A673 (cell line): ENCODE data around the gene KCNIP2. TPM values are rescaled to one million over a fixed set of nuclear protein-coding genes. Genes with fewer than 3 reads are reported as not detected.

ENCODE experiments used
- BruUV-seq: library from RNA; stranded (reverse); fragments of 400-500 nt; replicated peaks from 2 replicates; lab custom pipeline; 2021; lab: Mats Ljungman, UMichigan
- CTCF ChIA-PET: fragments of 300-600 bp; sonication (Branson Sonifier 250); formaldehyde crosslinking; loops from one replicate; lab custom pipeline; 2022; ENCODE audit warnings: antibody characterized with exemption; lab: Charles Lee
- POLR2A ChIA-PET: fragments of 300-600 bp; sonication (Branson Sonifier 250); formaldehyde crosslinking; loops from one replicate; lab custom pipeline; 2022; ENCODE audit warnings: antibody characterized with exemption; ENCODE audit not compliant: low non-redundant PET; lab: Charles Lee
- DNase-seq: peaks from one replicate; pipeline ENCODE4 v3.0.0-alpha.2; 2015; ENCODE audit warnings: low spot score
- H3K27ac ChIP-seq: fragments of 200-600 bp; sonication (generic); 2 replicates; pipeline ENCODE4 v1.5.1; 2016; ENCODE audit warnings: mixed run types, low read depth, mild to moderate bottlenecking, mixed read lengths, antibody characterized with exemption, low read length; ENCODE audit not compliant: poor library complexity, severe bottlenecking
- H3K27me3 ChIP-seq: fragments of 200-600 bp; sonication (generic); replicated peaks from 2 replicates; pipeline ENCODE4 v1.6.1; 2017; ENCODE audit warnings: mixed run types, low read depth, mild to moderate bottlenecking, mixed read lengths, antibody characterized with exemption, low read length; ENCODE audit not compliant: insufficient read depth, poor library complexity
- H3K36me3 ChIP-seq: fragments of 200-600 bp; sonication (generic); 2 replicates; pipeline ENCODE4 v1.6.1; 2016; ENCODE audit warnings: mixed run types, mild to moderate bottlenecking, mixed read lengths, antibody characterized with exemption, low read length; ENCODE audit not compliant: insufficient read depth, poor library complexity, severe bottlenecking
- H3K4me1 ChIP-seq: fragments of 200-600 bp; sonication (generic); 2 replicates; pipeline ENCODE4 v1.6.1; 2017; ENCODE audit warnings: mixed run types, mild to moderate bottlenecking, mixed read lengths, antibody characterized with exemption, low read length; ENCODE audit not compliant: insufficient read depth, poor library complexity, severe bottlenecking
- H3K4me3 ChIP-seq: fragments of 200-600 bp; sonication (generic); 2 replicates; pipeline ENCODE4 v1.5.1; 2016; ENCODE audit warnings: low read depth, mixed run types, mild to moderate bottlenecking, mixed read lengths, low read length; ENCODE audit not compliant: poor library complexity, severe bottlenecking
- H3K9me3 ChIP-seq: fragments of 200-600 bp; sonication (generic); 2 replicates; pipeline ENCODE4 v1.6.1; 2016; ENCODE audit warnings: mixed run types, low read depth, mild to moderate bottlenecking, mixed read lengths, antibody characterized with exemption, low read length; ENCODE audit not compliant: poor library complexity, severe bottlenecking
- EZH2 ChIP-seq: fragments of 200-600 bp; sonication (generic); IDR thresholded peaks from 2 replicates; pipeline ENCODE4 v1.6.1; 2017; ENCODE audit warnings: borderline replicate concordance, low read depth, mild to moderate bottlenecking, mixed read lengths, antibody characterized with exemption, low read length; ENCODE audit not compliant: poor library complexity, severe bottlenecking
- intact Hi-C: fragments of 100-400 bp; cut with micrococcal nuclease; formaldehyde crosslinking; loops from one replicate; pipeline ENCODE4 v1.10.0; 2022; ENCODE audit not compliant: unreplicated experiment
- total RNA-seq: library from RNA; stranded (reverse); gene quantifications from 2 replicates; pipeline ENCODE4 v1.2.3, GENCODE V29; 2021
- TF ChIP-seq, protein P1 (sequence below): fragments of 300-800, 200-600 bp; sonication (generic); conservative IDR thresholded peaks from 2 replicates; pipeline ENCODE4 v1.5.1; 2017; ENCODE audit warnings: low read depth, mild to moderate bottlenecking, antibody characterized with exemption, low read length, moderate library complexity, mixed read lengths

The KCNIP2 gene
- total RNA-seq, 1 experiment from 2014 or later = 0.86 TPM

DNA sequence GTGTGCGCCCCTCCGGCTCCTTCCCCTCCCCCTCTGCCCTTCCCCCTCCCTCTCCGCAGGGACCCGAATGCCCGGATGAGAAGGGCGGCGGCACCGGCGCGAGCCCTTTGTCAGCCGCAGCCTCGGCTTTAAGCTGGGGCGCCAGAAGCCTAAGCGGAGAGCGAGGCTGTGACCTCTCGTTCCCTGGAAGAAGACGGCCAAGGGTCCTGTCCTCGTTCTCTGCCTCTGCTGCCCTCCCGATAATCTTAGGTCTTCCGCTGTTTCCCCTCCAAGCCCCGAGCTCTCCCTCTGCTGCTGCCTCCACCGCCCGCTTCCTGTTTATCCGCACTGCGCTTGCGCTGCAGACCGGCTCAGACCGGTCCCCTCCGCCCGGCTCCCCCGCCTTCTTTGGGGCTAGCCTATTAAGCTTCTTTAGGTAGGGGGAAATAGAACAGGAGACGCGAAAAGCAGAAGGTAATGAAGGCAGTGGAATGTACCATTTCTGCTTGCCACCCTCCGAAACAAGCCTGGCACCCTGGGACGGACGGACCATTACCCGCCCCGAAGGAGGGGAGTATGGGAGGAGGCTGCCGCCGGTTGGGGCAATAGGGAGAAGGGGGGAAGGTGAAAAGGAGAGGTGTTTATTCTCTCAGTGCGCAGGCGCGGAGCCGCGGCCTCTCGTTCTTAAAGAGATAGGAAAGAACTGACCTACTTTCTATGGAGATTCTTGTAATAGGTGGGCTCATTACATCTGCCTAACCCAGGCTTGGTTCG, 25.3 kb downstream of the KCNIP2 start, which contains the start of gene OGA:
Gene OGA (minus strand): TSS at position 326 of the 753 bp plus-strand sequence. CDS start 422 bp downstream, outside the sequence.
- peaks cover 3% of the 10 kb centered on the region for H3K36me3 ChIP-seq
- H3K9me3 ChIP-seq = no peaks in the 10 kb centered on the region
- peaks cover 10% of the 10 kb centered on the region for H3K4me1 ChIP-seq
- no peaks in the 10 kb centered on the region for H3K27me3 ChIP-seq
- TF ChIP-seq, protein P1, sequence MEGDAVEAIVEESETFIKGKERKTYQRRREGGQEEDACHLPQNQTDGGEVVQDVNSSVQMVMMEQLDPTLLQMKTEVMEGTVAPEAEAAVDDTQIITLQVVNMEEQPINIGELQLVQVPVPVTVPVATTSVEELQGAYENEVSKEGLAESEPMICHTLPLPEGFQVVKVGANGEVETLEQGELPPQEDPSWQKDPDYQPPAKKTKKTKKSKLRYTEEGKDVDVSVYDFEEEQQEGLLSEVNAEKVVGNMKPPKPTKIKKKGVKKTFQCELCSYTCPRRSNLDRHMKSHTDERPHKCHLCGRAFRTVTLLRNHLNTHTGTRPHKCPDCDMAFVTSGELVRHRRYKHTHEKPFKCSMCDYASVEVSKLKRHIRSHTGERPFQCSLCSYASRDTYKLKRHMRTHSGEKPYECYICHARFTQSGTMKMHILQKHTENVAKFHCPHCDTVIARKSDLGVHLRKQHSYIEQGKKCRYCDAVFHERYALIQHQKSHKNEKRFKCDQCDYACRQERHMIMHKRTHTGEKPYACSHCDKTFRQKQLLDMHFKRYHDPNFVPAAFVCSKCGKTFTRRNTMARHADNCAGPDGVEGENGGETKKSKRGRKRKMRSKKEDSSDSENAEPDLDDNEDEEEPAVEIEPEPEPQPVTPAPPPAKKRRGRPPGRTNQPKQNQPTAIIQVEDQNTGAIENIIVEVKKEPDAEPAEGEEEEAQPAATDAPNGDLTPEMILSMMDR = no peak
- TF ChIP-seq EZH2 = no peak
- intact Hi-C loops = loop anchor here (5.0 kb wide), 1 partner anchor 36 kb away; the partner anchor contains the start of gene NPM3
- peak within 1 kb of the TSS; percentile 98 for H3K4me3 ChIP-seq
- peak within 1 kb of the TSS; percentile 88 for H3K27ac ChIP-seq
- ChIA-PET CTCF (interaction anchor here (0.5 to 1.8 kb wide), 2 partner anchors 23 to 601 kb away, joined by 3 to 17 read pairs; no protein-coding TSS in a partner anchor), POLR2A (interaction anchor here (0.5 to 0.6 kb wide), 2 partner anchors 308 to 544 kb away, joined by 3 read pairs; no protein-coding TSS in a partner anchor)
- no TSS peak for BruUV-seq
- DNase-seq = peak; percentile 100

DNA sequence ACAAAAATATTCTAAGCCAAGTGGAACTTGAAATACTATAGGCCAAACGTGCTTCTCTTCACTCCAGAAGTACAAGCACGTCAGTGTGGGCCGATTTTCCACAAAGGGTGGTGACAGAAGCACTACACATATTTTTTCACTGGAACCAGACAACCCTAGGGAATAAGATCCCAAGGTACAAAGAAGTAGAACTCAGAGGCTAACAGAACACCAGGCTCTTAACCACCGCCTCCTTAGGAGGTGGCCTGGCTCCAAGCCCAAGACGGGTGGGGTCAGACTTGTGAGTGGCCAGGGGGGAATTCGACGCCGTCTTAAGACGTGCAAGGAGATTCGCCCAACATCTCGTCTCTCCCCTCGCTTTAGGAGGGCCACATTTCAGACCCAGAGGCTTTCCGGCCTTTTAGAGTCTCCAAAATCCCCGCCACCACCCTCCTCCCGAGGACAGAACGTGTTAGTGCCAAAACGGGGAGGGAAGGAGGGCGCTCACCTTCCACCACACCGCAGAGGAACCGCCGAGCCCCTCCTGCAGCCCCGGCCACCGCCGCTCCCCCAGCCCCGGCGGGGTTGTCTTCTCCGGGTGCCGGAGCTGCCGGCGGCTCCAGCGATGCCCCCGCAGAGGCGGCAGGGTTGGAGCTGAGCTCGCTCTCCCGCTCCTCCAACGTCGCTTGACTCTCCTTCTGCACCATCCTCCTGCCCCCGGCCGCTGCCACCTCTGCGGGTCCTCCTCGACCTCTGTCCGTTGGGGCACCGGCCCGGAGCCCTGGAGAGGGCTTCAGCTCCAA, 26.1 kb downstream of the KCNIP2 start:
- intact Hi-C loops = loop anchor here (5.0 kb wide), 1 partner anchor 35 kb away; the partner anchor contains the start of gene NPM3
- no peak for TF ChIP-seq EZH2
- TF ChIP-seq, protein P1 = no peak
- Histone ChIP-seq H3K4me1 (peaks cover 10% of the 10 kb centered on the region), H3K9me3 (no peaks in the 10 kb centered on the region), H3K4me3 (peak overlapping the region; percentile 98), H3K27ac (peak overlapping the region; percentile 88), H3K27me3 (no peaks in the 10 kb centered on the region), H3K36me3 (peaks cover 11% of the 10 kb centered on the region)
- ChIA-PET POLR2A (interaction anchor here (0.6 kb wide), 1 partner anchor 544 kb away, joined by 3 read pairs; no protein-coding TSS in a partner anchor), CTCF (interaction anchor here (0.6 to 1.8 kb wide), 2 partner anchors 18 to 23 kb away, joined by 7 to 17 read pairs; no protein-coding TSS in a partner anchor)
- no TSS peak for BruUV-seq
- DNase-seq = peak; percentile 89

DNA sequence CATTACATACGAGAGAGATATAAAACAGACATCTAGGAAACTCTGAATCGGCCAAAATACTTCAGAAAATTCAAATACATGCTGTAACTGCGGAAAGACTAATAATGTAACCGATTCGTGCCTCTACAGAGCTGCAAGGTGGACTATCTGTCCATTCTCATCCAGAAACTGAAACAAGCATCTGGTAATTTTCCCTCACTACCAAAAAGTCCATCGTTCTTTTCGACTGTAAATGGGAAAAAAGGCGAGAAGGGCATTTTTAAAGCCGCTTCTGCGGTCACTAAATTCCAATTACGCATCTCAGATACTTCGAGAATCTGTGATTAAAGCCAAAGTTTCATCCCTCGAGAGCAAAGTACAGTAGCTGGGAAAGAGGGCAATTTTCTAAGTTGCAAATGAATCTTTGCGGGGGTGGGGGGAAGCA, 26.7 kb downstream of the KCNIP2 start:
- Histone ChIP-seq H3K27me3 (no peaks in the 10 kb centered on the region), H3K27ac (peak overlapping the region; percentile 88), H3K4me1 (peaks cover 10% of the 10 kb centered on the region), H3K36me3 (peaks cover 17% of the 10 kb centered on the region), H3K4me3 (peak overlapping the region; percentile 98), H3K9me3 (no peaks in the 10 kb centered on the region)
- CTCF ChIA-PET = interaction anchor here (0.6 kb wide), 1 partner anchor 19 kb away, joined by 7 read pairs; no protein-coding TSS in a partner anchor
- no TSS peak for BruUV-seq
- DNase-seq = no peak
- TF ChIP-seq, protein P1 = no peak
- TF ChIP-seq EZH2 = no peak
- POLR2A ChIA-PET = no interaction called here
- intact Hi-C loops = loop anchor here (5.0 kb wide), 1 partner anchor 35 kb away; the partner anchor contains the start of gene NPM3
